ENCODE results near the gene TIMP3.

- TF ChIP-seq PRRX2 (CRISPR knock-in tag; IDR thresholded peaks at IDR 0.05) = no peak
- TF ChIP-seq SMAD4 (CRISPR knock-in tag; IDR thresholded peaks at IDR 0.05) = no peak
- TF ChIP-seq MAX (CRISPR knock-in tag; IDR thresholded peaks at IDR 0.05) = no peak
- TF ChIP-seq CTCF (IDR thresholded peaks at IDR 0.05) = no peak
Observed at GRCh38 chr22:32753591-32753990, 47.9 kb upstream of the TIMP3 start.
